ENCODE measurements around the gene WDR64.

DNA sequence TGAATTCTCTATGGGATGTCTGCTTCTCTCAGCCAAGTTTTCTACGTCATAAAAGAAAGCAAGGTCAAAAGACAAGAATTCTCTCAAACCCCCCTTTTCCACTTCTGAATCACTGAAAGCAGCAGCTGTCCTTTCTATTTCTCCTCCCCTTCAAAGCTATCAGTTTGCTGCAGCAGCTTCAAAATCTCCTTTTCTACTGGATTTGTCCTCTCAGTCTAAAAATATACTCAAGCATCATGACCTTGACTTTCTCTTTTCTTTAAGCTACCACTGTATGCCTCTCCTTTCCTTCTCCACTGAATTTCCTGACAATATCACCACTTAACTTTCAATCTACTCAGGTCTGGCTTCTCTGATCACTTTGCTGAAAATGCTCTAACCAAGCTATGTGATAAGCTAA is 1.9 kb downstream of the WDR64 start:
- TF ChIP-seq, protein P1, sequence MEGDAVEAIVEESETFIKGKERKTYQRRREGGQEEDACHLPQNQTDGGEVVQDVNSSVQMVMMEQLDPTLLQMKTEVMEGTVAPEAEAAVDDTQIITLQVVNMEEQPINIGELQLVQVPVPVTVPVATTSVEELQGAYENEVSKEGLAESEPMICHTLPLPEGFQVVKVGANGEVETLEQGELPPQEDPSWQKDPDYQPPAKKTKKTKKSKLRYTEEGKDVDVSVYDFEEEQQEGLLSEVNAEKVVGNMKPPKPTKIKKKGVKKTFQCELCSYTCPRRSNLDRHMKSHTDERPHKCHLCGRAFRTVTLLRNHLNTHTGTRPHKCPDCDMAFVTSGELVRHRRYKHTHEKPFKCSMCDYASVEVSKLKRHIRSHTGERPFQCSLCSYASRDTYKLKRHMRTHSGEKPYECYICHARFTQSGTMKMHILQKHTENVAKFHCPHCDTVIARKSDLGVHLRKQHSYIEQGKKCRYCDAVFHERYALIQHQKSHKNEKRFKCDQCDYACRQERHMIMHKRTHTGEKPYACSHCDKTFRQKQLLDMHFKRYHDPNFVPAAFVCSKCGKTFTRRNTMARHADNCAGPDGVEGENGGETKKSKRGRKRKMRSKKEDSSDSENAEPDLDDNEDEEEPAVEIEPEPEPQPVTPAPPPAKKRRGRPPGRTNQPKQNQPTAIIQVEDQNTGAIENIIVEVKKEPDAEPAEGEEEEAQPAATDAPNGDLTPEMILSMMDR (IDR thresholded peaks at IDR 0.05): no peak
- TF ChIP-seq POLR2A (IDR thresholded peaks at IDR 0.05) (no peak), EP300 (IDR thresholded peaks at IDR 0.05) (no peak), POLR2AphosphoS5 (IDR thresholded peaks at IDR 0.05) (no peak)

Measured in sigmoid colon (tissue), 4 donors.